Measurements from ENCODE around the gene VWA3B. TPM values are rescaled to one million over a fixed set of nuclear protein-coding genes. Genes with fewer than 3 reads are reported as not detected.
"Not testable (repeated sequence)": the region's sequence is repeated elsewhere in the genome, so short reads cannot be mapped to it uniquely, and the experiment has no call there.

The VWA3B gene
- total RNA-seq, 1 donor from 2014 or later: 0.38 TPM

DNA sequence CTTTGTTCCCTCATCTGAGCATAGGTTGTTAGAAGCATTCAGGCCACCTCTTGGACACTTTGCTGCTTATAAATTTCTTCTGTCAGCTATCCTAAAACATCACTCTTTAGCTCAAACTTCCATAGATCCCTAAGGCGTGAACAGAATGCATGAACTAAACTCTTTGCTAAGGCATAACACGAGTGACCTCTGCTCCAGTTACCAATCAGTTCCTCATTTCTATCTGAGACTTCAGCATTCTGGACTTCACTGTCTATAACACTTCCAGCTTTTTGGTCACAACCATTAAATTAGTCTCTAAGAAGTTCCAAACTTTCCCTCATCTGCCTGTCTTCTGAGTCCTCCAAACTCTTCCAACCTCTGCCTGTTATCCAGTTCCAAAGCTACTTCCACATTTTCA is 8.3 kb upstream of the VWA3B start:
- DNase-seq (ENCODE audit: missing footprints): no peak
- no peak for ATAC-seq
- intact Hi-C loops (cut with DNase I): no loop called here

DNA sequence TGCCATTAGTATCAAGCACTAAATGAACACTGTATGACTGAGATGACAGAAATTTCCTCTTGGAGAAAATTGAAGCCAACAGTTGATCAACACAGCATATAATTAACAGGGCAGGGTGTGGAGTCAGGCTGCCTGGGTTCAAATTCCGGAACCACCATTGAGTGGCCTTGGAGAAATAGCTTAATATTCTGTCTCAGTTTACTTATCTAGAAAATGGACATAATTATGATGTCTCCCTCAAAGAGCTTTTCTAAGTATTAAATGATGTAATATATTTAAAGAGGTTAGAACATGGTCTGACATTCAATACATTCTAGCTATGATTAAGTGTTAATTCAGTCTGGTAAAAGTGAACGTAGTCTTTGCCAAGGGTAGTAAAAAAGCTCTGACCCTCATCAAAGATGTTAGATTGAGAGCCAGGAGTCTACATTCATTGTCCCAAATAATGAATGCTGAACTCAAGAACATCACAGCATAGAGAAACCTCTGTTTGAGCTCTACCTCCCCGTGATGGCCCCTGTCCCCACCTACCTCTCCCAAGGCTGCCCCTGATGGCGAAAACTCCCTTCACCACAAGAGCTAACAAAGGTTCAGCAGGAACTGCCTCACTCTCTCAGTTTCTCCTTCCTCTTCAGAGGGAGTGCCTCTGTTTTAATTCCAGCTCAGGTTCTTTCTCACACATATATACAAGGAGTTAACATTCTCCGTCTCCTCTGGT is 2.7 kb upstream of the VWA3B start:
- ATAC-seq: no peak
- intact Hi-C loops (cut with DNase I): loop anchor here (10.0 kb wide), 1 partner anchor 60 kb away; no protein-coding TSS in a partner anchor
- no peak for DNase-seq (ENCODE audit: missing footprints)

GRCh38 chr2:98084869-98085238 is 2.1 kb upstream of the VWA3B start:
- ATAC-seq: no peak
- no peak for DNase-seq (ENCODE audit: missing footprints)
- intact Hi-C loops (cut with DNase I): loop anchor here (10.0 kb wide), 1 partner anchor 60 kb away; no protein-coding TSS in a partner anchor

GRCh38 chr2:98085649-98086048 is 1.3 kb upstream of the VWA3B start:
- intact Hi-C loops (cut with DNase I): loop anchor here (10.0 kb wide), 1 partner anchor 59 kb away; no protein-coding TSS in a partner anchor
- DNase-seq (ENCODE audit: missing footprints) (no peak), ATAC-seq (no peak)

- intact Hi-C loops (cut with DNase I): loop anchor here (10.0 kb wide), 1 partner anchor 57 kb away; no protein-coding TSS in a partner anchor
- ATAC-seq (peak; percentile 5), DNase-seq (ENCODE audit: missing footprints) (no peak)
Observed at GRCh38 chr2:98087447-98088020, 567 bp downstream of the VWA3B start.

DNA sequence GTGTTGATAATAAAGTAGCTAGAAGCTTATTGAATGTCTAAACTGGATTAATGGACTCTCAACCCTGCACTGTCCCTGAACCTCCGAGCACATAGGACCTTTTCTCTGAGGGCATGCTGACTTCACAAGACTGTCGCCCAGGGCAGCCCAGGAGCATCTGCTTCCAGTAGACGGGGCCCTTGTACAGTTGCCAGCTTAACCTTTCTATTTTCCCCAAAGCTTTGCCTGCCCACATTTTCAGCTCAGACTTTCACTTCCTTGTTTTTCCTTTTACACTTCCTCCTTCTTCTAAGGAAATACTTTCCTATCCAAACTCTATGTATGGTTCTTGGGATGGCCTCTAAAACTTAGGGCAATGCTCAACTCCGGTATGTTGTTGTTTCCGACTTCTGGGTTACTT is 1.3 kb downstream of the VWA3B start:
- peak; percentile 47 for ATAC-seq
- DNase-seq (ENCODE audit: missing footprints): peak; percentile 64
- intact Hi-C loops (cut with DNase I): loop anchor here (10.0 kb wide), 1 partner anchor 57 kb away; no protein-coding TSS in a partner anchor

DNA sequence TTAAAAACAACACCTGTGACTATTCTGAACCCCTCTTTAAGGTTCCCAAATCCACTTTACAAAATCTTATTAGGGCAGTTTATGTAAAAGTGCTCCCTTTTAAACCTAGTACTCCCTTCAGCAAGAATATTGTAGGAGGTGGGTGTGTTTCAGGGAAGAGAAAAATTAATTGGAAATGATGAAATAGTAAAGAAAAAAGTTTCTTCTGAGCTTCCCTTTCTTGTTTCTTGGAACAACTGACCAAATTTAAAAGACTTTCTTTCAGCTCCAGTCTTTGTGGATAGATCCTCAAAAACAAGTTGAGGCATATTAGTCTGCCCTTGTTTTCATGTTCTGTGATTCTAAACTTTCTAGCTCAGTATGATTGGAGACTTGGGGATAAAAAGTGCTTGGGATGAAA is 3.0 kb downstream of the VWA3B start:
- no peak for DNase-seq (ENCODE audit: missing footprints)
- intact Hi-C loops (cut with DNase I): loop anchor here (10.0 kb wide), 1 partner anchor 55 kb away; no protein-coding TSS in a partner anchor
- ATAC-seq: no peak

DNA sequence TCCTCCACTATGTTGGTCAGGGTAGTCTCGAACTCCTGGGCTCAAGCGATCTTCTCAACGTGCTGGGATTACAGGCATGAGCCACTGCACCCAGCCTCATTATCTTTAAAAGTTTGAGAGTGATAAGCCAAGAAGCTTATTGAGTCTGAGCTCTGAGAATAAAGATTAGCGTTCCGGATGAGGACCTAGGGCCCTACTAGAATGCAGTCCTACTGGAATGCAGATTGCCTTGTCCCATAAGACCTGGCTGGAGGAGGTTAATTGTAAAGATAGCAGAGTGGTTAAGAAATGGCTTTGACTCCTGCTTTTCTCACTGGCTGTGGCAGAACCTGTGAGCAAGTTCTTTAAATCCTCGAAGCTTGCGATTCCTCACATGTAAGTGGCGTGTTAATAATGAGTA is 4.0 kb downstream of the VWA3B start:
- DNase-seq (ENCODE audit: missing footprints) (no peak), ATAC-seq (no peak)
- intact Hi-C loops (cut with DNase I): no loop called here

GRCh38 chr2:98091738-98092137 is 4.8 kb downstream of the VWA3B start:
- ATAC-seq: no peak
- intact Hi-C loops (cut with DNase I): no loop called here
- DNase-seq (ENCODE audit: missing footprints): peak; percentile 41

- no peak for ATAC-seq
- intact Hi-C loops (cut with DNase I): no loop called here
- DNase-seq (ENCODE audit: missing footprints): no peak
Observed at GRCh38 chr2:98093146-98093545, 6.2 kb downstream of the VWA3B start.

DNA sequence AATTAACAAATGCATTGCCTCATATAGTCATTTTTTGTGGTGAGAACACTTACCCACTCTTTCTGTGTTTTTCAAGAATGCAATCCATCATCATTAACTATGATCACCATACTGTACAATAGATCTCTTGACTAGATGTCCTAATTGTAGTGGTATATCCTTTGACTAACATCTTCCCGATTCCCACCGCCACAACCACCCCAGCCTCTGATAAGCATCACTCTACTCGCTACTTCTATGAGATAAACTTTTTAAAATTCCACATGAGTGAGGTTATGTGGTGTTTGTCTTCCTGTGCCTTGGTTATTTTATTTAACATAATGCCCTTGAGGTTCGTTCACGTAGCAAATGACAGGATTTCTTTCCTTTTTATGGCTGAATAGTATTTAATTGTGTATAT is 6.6 kb downstream of the VWA3B start:
- ATAC-seq: no peak
- intact Hi-C loops (cut with DNase I): no loop called here
- DNase-seq (ENCODE audit: missing footprints): no peak

GRCh38 chr2:98099939-98100743 is 13.2 kb downstream of the VWA3B start:
- intact Hi-C loops (cut with DNase I): no loop called here
- DNase-seq (ENCODE audit: missing footprints) (no peak), ATAC-seq (peak; percentile 62)

GRCh38 chr2:98102315-98102714 is 15.3 kb downstream of the VWA3B start:
- ATAC-seq; intact Hi-C loops (cut with DNase I); DNase-seq (ENCODE audit: missing footprints): not testable (repeated sequence)

DNA sequence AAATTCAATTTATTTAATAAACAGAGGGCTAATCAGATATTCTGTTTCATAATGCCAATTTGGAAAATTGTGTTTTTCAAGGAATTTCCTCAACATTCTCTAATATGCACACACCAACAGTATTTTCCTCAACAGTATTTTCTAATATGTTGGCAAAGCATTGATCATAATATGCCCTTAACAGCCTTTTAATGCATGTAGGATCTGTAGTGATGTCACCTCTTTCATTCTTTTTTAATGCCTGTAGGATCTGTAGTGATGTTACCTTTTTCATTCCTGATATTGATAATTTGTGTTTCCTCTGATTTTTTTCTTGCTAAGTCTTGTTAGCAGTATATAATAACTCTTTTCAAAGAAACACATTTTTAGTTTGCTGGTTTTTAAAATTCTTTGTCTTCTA is 15.9 kb downstream of the VWA3B start:
- intact Hi-C loops (cut with DNase I): no loop called here
- DNase-seq (ENCODE audit: missing footprints) (no peak), ATAC-seq (no peak)

DNA sequence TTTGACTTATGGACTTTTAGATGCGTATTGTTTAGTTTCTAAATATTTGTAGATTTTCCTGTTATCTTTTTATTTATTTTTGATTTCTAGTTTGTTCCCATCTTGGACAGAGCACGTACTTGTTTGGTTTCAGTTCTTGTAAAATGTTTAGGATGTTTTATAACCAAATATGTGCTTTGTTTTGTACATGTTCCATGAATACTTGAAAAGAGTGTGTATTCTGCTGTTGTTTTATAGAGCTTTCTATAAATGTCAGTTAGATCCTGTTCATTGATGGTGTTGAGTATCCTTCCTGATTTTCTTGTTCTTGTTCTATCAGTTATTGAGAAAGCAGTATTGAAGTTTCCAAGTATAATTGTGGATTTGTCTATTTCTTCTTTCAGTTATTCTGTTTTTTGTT is 21.1 kb downstream of the VWA3B start:
- intact Hi-C loops (cut with DNase I): no loop called here
- ATAC-seq: no peak

DNA sequence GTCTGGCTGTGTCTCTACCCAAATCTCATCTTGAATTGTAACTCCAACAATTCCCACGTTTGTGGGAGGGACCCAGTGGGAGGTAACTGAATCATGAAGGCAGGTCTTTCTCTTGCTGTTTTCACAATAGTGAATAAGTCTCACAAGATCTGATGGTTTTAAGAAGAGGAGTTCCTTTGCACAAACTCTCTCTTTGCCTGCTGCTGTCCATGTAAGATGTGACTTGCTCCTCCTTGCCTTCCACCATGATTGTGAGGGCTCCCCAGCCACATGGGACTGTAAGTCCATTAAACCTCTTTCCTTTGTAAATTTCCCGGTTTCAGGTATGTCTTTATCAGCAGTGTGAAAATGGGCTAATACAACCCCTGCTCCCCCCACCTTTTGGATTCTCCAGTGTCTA is 23.8 kb downstream of the VWA3B start:
- intact Hi-C loops (cut with DNase I): no loop called here
- DNase-seq (ENCODE audit: missing footprints) (no peak), ATAC-seq (no peak)

More for the DNA sequence above, 21.1 kb downstream of the VWA3B start:
- DNase-seq (ENCODE audit: missing footprints): no peak

DNA sequence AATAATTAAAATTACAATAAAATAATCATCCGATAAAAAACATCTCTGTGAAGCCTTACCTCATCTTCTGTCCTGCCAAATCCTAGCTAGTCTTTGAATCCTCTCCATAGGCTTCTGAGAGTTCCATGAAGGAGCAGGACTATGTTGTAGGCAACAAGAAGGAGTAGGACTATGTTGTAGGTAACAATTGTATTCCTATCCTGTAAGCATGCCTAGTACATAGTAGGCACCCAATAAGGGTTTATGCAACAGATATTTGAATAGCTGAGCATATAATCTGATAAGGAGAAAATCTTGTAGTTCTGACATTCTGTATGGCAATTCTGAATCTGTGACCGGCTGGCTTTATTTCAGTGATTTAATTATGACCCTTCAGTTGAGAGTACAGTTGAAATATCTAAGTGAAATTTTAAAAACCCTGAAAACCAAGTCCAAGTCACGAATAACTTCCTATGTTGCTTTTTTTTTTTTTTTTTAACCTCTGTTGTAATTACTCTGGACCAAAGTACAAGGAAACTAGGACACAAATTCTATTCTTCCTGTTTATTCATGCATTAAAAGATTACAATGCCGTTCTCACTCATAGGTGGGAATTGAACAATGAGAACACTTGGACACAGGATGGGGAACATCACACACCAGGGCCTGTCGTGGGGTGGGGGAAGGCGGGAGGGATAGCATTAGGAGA is 27.8 kb downstream of the VWA3B start:
- ATAC-seq (no peak), DNase-seq (ENCODE audit: missing footprints) (no peak)
- intact Hi-C loops (cut with DNase I): no loop called here

GRCh38 chr2:98118161-98118560 is 31.2 kb downstream of the VWA3B start:
- ATAC-seq: no peak
- intact Hi-C loops (cut with DNase I): no loop called here
- DNase-seq (ENCODE audit: missing footprints): no peak

- intact Hi-C loops (cut with DNase I): no loop called here
- ATAC-seq (no peak), DNase-seq (ENCODE audit: missing footprints) (no peak)
Observed at GRCh38 chr2:98118852-98119251, 31.9 kb downstream of the VWA3B start.

Data from Right ventricle myocardium inferior (tissue), 1 donor.